ENCODE data around the gene MYLK4.

MYLK4 gene

GRCh38 chr6:2718334-2719092 is 32.2 kb downstream of the MYLK4 start:
- no peak for ATAC-seq
- H3K27me3 Mint-ChIP-seq, result peaks cover 12% of the 10 kb centered on the region
- H3K36me3 Mint-ChIP-seq, result peaks cover 21% of the 10 kb centered on the region
- H3K4me1 Mint-ChIP-seq, result no peaks in the 10 kb centered on the region
- no peak overlapping the region for H3K27ac Mint-ChIP-seq
- H3K9me3 Mint-ChIP-seq, result peaks cover 8% of the 10 kb centered on the region
- no peak overlapping the region for H3K4me3 Mint-ChIP-seq

DNA sequence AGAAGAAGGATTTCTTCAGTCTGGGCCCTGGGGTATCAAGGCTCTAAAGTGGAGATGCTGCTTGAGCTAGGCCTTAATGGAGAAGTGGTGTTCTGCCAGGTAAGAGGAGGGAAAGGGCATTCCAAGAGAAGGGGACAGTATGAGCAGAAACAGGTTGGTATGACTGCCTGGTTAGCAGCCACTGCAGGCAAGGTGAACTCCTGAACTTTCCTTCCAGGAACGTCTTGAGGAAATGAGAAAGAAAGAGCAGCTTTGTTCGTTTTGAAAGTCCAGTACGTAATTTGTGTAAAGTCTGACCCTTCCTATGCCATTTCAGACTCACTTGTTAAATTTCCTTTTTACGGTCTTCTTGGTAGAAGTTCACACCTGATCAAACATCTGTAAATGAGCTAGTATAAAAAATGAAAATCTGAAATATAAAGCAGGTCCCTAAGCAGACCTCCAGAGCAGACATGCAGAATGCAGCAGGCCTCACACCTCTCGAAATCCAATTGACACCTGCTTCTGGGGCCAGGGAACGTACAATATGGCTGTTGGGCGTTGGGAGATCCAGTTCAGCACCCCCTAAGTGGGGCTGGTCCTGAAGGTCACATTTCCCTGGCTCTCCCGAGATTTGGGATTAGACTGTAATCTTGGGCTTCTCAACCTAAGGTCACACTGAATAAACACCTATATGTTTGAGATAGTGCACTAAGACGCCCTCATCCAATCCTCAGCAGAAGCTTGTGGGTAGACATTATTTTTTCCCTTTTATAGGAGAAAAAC is 33.6 kb downstream of the MYLK4 start:
- Mint-ChIP-seq H3K9me3 (peaks cover 4% of the 10 kb centered on the region), H3K27ac (no peak overlapping the region), H3K27me3 (peaks cover 21% of the 10 kb centered on the region), H3K4me1 (no peaks in the 10 kb centered on the region), H3K4me3 (no peak overlapping the region), H3K36me3 (peaks cover 17% of the 10 kb centered on the region)
- no peak for ATAC-seq

DNA sequence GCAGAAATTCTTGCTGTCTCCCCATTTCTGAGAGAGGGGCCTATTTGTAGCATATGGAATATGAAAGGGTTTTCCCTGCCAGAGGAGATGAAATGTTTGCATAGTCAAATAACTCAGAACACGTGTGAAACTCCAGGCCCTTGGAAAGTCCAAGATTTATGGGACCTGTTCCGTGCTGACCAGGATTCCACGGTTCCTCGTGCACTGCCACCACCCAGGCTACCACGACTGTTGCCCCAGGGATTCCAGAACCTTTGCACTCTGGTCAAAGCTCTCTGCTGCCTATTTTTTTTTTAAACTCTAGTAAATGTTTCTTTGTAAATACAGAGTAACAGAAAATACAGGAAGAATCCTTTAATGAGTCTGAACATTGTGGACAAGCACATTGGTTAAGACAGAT is 35.0 kb downstream of the MYLK4 start:
- Mint-ChIP-seq H3K4me3 (no peak overlapping the region), H3K36me3 (peaks cover 7% of the 10 kb centered on the region), H3K27ac (no peak overlapping the region), H3K27me3 (peaks cover 20% of the 10 kb centered on the region), H3K9me3 (no peaks in the 10 kb centered on the region), H3K4me1 (no peaks in the 10 kb centered on the region)
- ATAC-seq, result no peak

DNA sequence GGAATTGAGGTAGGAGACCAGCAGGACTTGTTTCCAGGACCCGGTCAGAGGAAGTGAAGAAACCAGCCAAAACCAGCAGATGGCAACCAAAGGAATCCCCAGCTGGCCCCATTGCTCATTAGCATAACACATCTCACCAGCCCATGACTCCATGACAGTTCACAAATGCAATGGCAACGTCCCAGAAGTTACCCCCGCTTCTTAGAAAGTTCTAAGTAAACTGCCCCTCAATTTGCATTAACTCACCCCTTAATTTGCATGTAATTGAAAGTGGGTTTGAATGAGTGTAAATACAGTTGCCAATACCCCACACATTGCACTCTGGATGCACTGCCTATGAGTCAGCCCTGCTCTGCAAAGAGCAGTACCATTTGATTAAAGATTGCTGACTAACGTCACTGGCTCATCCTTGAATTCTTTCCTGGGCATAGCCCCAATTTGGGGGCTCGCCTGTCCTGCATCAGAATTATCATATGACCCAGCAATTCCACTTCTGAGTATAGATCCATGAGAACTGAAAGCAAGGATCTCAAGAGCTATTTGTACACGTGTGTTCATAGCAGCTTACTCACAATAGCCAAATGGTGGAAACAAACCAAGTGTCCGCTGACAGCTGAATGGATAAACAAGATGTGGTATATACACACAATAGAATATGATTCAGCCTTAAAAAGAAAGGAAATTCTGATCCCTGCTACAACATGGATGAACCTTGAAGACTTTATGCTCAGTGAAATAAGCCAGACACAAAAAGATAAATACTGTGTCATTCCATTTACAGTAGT is 36.4 kb downstream of the MYLK4 start:
- Mint-ChIP-seq H3K36me3 (no peaks in the 10 kb centered on the region), H3K9me3 (peaks cover 2% of the 10 kb centered on the region), H3K27me3 (peaks cover 15% of the 10 kb centered on the region), H3K27ac (no peak overlapping the region), H3K4me3 (no peak overlapping the region), H3K4me1 (no peaks in the 10 kb centered on the region)
- ATAC-seq, result no peak

GRCh38 chr6:2713473-2714110 is 37.1 kb downstream of the MYLK4 start:
- Mint-ChIP-seq H3K36me3 (no peaks in the 10 kb centered on the region), H3K9me3 (peaks cover 2% of the 10 kb centered on the region), H3K4me1 (no peaks in the 10 kb centered on the region), H3K27ac (no peak overlapping the region), H3K4me3 (no peak overlapping the region), H3K27me3 (peaks cover 22% of the 10 kb centered on the region)
- ATAC-seq, result no peak

DNA sequence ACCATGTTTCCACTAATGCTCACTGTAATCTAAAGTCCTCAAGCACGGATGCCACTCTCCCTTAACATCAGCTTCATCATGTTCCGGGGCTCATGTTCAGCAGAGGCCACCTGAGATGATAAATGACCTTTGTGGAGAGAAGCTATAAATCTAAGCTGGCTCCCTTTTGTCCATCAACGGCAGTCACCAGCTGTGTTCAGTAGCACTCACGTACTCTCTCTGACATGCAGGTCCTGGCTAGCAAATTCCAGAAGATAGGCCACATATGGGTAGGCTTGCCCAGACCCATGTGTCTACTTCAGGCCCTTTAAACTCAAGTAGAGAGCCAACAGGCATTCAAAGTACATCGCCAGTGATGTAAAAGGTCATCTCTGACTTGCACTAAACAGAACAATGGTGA is 38.6 kb downstream of the MYLK4 start:
- ATAC-seq, result no peak
- no peaks in the 10 kb centered on the region for H3K36me3 Mint-ChIP-seq
- no peak overlapping the region for H3K4me3 Mint-ChIP-seq
- H3K27me3 Mint-ChIP-seq, result peaks cover 27% of the 10 kb centered on the region
- H3K27ac Mint-ChIP-seq, result no peak overlapping the region
- no peaks in the 10 kb centered on the region for H3K4me1 Mint-ChIP-seq
- H3K9me3 Mint-ChIP-seq, result peaks cover 2% of the 10 kb centered on the region

GRCh38 chr6:2710412-2710811 is 40.3 kb downstream of the MYLK4 start:
- peaks cover 5% of the 10 kb centered on the region for H3K4me1 Mint-ChIP-seq
- H3K4me3 Mint-ChIP-seq, result no peak overlapping the region
- ATAC-seq, result no peak
- H3K27me3 Mint-ChIP-seq, result peaks cover 27% of the 10 kb centered on the region
- H3K36me3 Mint-ChIP-seq, result no peaks in the 10 kb centered on the region
- H3K27ac Mint-ChIP-seq, result no peak overlapping the region
- peaks cover 2% of the 10 kb centered on the region for H3K9me3 Mint-ChIP-seq

- Mint-ChIP-seq H3K27ac (no peak overlapping the region), H3K4me3 (no peak overlapping the region), H3K9me3 (peaks cover 2% of the 10 kb centered on the region), H3K4me1 (peaks cover 5% of the 10 kb centered on the region), H3K36me3 (no peaks in the 10 kb centered on the region), H3K27me3 (peaks cover 30% of the 10 kb centered on the region)
- no peak for ATAC-seq
Observed at GRCh38 chr6:2708456-2708855, 42.3 kb downstream of the MYLK4 start.

GRCh38 chr6:2706558-2706957 is 44.2 kb downstream of the MYLK4 start:
- H3K36me3 Mint-ChIP-seq, result no peaks in the 10 kb centered on the region
- no peak for ATAC-seq
- H3K4me1 Mint-ChIP-seq, result peaks cover 5% of the 10 kb centered on the region
- H3K4me3 Mint-ChIP-seq, result no peak overlapping the region
- peaks cover 2% of the 10 kb centered on the region for H3K9me3 Mint-ChIP-seq
- no peak overlapping the region for H3K27ac Mint-ChIP-seq
- H3K27me3 Mint-ChIP-seq, result peaks cover 21% of the 10 kb centered on the region

GRCh38 chr6:2705256-2705655 is 45.5 kb downstream of the MYLK4 start:
- H3K4me1 Mint-ChIP-seq, result peaks cover 5% of the 10 kb centered on the region
- H3K4me3 Mint-ChIP-seq, result no peak overlapping the region
- no peak overlapping the region for H3K27ac Mint-ChIP-seq
- H3K9me3 Mint-ChIP-seq, result peaks cover 2% of the 10 kb centered on the region
- H3K27me3 Mint-ChIP-seq, result peaks cover 21% of the 10 kb centered on the region
- no peak for ATAC-seq
- H3K36me3 Mint-ChIP-seq, result no peaks in the 10 kb centered on the region

DNA sequence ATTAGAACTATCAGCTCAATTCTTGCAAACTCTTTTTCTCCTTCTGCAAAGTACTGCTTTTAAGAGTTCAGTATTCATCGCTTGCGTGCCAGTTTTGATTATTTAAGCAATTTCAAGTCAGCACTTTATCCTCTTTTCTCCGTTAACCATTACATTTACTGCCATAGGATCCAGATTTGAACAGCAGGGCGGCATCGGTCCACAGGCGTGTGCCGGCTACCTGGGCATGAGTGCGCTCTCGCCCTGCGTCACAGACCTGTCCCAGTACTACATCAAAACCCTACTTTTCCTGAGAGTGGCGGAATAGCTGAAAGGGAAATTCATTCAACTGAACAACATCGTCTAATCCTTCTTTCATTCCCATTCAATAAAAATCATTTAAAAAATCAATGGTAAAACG is 53.4 kb downstream of the MYLK4 start:
- Mint-ChIP-seq H3K4me1 (no peaks in the 10 kb centered on the region), H3K9me3 (no peaks in the 10 kb centered on the region), H3K36me3 (no peaks in the 10 kb centered on the region), H3K27me3 (peaks cover 10% of the 10 kb centered on the region), H3K4me3 (no peak overlapping the region), H3K27ac (no peak overlapping the region)
- no peak for ATAC-seq

- ATAC-seq, result no peak
- H3K27ac Mint-ChIP-seq, result no peak overlapping the region
Observed at GRCh38 chr6:2695454-2696095, 55.1 kb downstream of the MYLK4 start.

DNA sequence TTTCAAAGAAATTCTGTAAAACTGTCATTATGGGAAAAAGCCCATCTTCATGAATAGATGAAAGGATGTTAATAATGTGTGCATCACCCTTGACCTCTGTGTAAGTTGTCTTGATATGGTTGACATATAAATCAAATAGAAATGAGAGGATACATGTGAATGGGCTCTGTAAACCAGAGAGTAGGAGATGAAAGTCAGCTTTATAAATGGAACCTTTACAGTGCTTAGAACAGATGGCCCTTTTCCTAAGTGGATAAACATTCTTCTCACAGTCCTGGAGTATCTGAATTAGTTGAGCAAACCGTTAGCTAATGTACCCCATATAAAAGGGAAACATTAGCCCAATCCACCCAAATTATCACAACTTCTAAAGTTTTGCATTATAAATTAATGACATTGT is 57.5 kb downstream of the MYLK4 start:
- ATAC-seq, result no peak
- Mint-ChIP-seq H3K27me3 (peaks cover 10% of the 10 kb centered on the region), H3K9me3 (no peaks in the 10 kb centered on the region), H3K36me3 (no peaks in the 10 kb centered on the region), H3K27ac (no peak overlapping the region), H3K4me3 (no peak overlapping the region), H3K4me1 (no peaks in the 10 kb centered on the region)

More at GRCh38 chr6:2695454-2696095, 55.1 kb downstream of the MYLK4 start:
- Mint-ChIP-seq H3K4me1 (no peaks in the 10 kb centered on the region), H3K36me3 (no peaks in the 10 kb centered on the region), H3K4me3 (no peak overlapping the region), H3K27me3 (peaks cover 10% of the 10 kb centered on the region), H3K9me3 (no peaks in the 10 kb centered on the region)

- peak; percentile 63 for ATAC-seq
- no peaks in the 10 kb centered on the region for H3K4me1 Mint-ChIP-seq
- H3K27me3 Mint-ChIP-seq, result no peaks in the 10 kb centered on the region
- no peaks in the 10 kb centered on the region for H3K36me3 Mint-ChIP-seq
- H3K27ac Mint-ChIP-seq, result no peak overlapping the region
- H3K4me3 Mint-ChIP-seq, result no peak overlapping the region
- no peaks in the 10 kb centered on the region for H3K9me3 Mint-ChIP-seq
Observed at GRCh38 chr6:2688401-2689064, 62.2 kb downstream of the MYLK4 start.

Data from stimulated activated memory B cell treated with anti-CD40 and anti-IgM and Interleukin-4, amounts not matched to agents 10 μg/mL and 1 μg/mL and 100 μg/mL, for 72 hours (primary cell).